H9 (cell line): ENCODE measurements around the gene GPX5. TPM values are rescaled to one million over a fixed set of nuclear protein-coding genes. Genes with fewer than 3 reads are reported as not detected.

Source experiments
- DNase-seq: peaks from one replicate; pipeline ENCODE4 v3.0.0-alpha.2; 2017
- H2AFZ ChIP-seq: one replicate; pipeline ENCODE4 v1.6.1; 2013; ENCODE audit warnings: mild to moderate bottlenecking, low read length, control low read depth, moderate library complexity
- H2AK5ac ChIP-seq: 2 replicates; pipeline ENCODE4 v1.6.1; 2013; ENCODE audit warnings: low read length, control low read depth, mixed read lengths; ENCODE audit not compliant: insufficient read length
- H2BK120ac ChIP-seq: one replicate; pipeline ENCODE4 v1.6.1; 2013; ENCODE audit warnings: low read depth, mild to moderate bottlenecking, low read length, control low read depth, inconsistent platforms; ENCODE audit not compliant: poor library complexity, severe bottlenecking
- H2BK12ac ChIP-seq: 2 replicates; pipeline ENCODE4 v1.6.1; 2013; ENCODE audit warnings: low read length, control low read depth, mixed read lengths, low read depth; ENCODE audit not compliant: insufficient read length
- H2BK15ac ChIP-seq: 2 replicates; pipeline ENCODE4 v1.6.1; 2013; ENCODE audit warnings: low read depth, low read length, control low read depth
- H2BK20ac ChIP-seq: one replicate; pipeline ENCODE4 v1.6.1; 2013; ENCODE audit warnings: low read depth, mild to moderate bottlenecking, low read length, control low read depth, inconsistent platforms; ENCODE audit not compliant: poor library complexity, severe bottlenecking
- H2BK5ac ChIP-seq: 2 replicates; pipeline ENCODE4 v1.6.1; 2013; ENCODE audit warnings: low read length, control low read depth, mixed read lengths; ENCODE audit not compliant: insufficient read length
- H3K14ac ChIP-seq: 2 replicates; pipeline ENCODE4 v1.6.1; 2013; ENCODE audit warnings: low read length, control low read depth; ENCODE audit not compliant: insufficient read depth
- H3K18ac ChIP-seq: 2 replicates; pipeline ENCODE4 v1.6.1; 2013; ENCODE audit warnings: low read depth, mild to moderate bottlenecking, mixed read lengths, low read length, control low read depth; ENCODE audit not compliant: insufficient read length
- H3K23ac ChIP-seq: 2 replicates; pipeline ENCODE4 v1.6.1; 2013; ENCODE audit warnings: low read length, control low read depth, mixed read lengths, low read depth; ENCODE audit not compliant: insufficient read length
- H3K23me2 ChIP-seq: 2 replicates; pipeline ENCODE4 v1.6.1; 2013; ENCODE audit warnings: low read depth, mild to moderate bottlenecking, mixed read lengths, low read length, control low read depth; ENCODE audit not compliant: insufficient read length, poor library complexity, severe bottlenecking
- H3K27ac ChIP-seq: 2 replicates; pipeline ENCODE4 v1.5.1; 2013; ENCODE audit warnings: low read length, control low read depth, mixed read lengths, low read depth; ENCODE audit not compliant: insufficient read length
- H3K27me3 ChIP-seq: 2 replicates; pipeline ENCODE4 v1.6.1; 2013; ENCODE audit warnings: low read length, control low read depth, inconsistent platforms; ENCODE audit not compliant: insufficient read depth
- H3K4ac ChIP-seq: 2 replicates; pipeline ENCODE4 v1.6.1; 2013; ENCODE audit warnings: low read depth, mild to moderate bottlenecking, control low read depth, inconsistent platforms, low read length, moderate library complexity
- H3K4me1 ChIP-seq: 2 replicates; pipeline ENCODE4 v1.6.1; 2013; ENCODE audit warnings: low read length, control low read depth, inconsistent platforms; ENCODE audit not compliant: insufficient read depth
- H3K4me2 ChIP-seq: 2 replicates; pipeline ENCODE4 v1.6.1; 2013; ENCODE audit warnings: low read length, control low read depth, mixed read lengths; ENCODE audit not compliant: insufficient read length, insufficient read depth
- H3K56ac ChIP-seq: 2 replicates; pipeline ENCODE4 v1.6.1; 2013; ENCODE audit warnings: low read depth, mild to moderate bottlenecking, mixed read lengths, low read length, control low read depth; ENCODE audit not compliant: insufficient read length
- H3K79me1 ChIP-seq: 2 replicates; pipeline ENCODE4 v1.6.1; 2013; ENCODE audit warnings: low read depth, mild to moderate bottlenecking, moderate library complexity, low read length, control low read depth, inconsistent platforms; ENCODE audit not compliant: insufficient read depth, poor library complexity, severe bottlenecking
- H3K79me2 ChIP-seq: 2 replicates; pipeline ENCODE4 v1.6.1; 2013; ENCODE audit warnings: low read length, control low read depth, inconsistent platforms; ENCODE audit not compliant: insufficient read depth
- H3K9ac ChIP-seq: 2 replicates; pipeline ENCODE4 v1.6.1; 2013; ENCODE audit warnings: low read length, control low read depth, mixed read lengths; ENCODE audit not compliant: insufficient read length; ENCODE audit errors: extremely low read depth
- H3K9me3 ChIP-seq: one replicate; pipeline ENCODE4 v1.6.1; 2013; ENCODE audit warnings: low read depth, low read length, inconsistent platforms; ENCODE audit not compliant: control insufficient read depth
- H3T11ph ChIP-seq: one replicate; pipeline ENCODE4 v1.6.1; 2013; ENCODE audit warnings: mild to moderate bottlenecking, low read length, control low read depth, inconsistent platforms
- H4K20me1 ChIP-seq: one replicate; pipeline ENCODE4 v1.6.1; 2013; ENCODE audit not compliant: control insufficient read depth, insufficient read length, insufficient read depth
- H4K5ac ChIP-seq: 2 replicates; pipeline ENCODE4 v1.6.1; 2013; ENCODE audit warnings: low read depth, mild to moderate bottlenecking, mixed read lengths, low read length, control low read depth; ENCODE audit not compliant: insufficient read length
- H4K8ac ChIP-seq: replicated peaks from 2 replicates; pipeline ENCODE4 v1.6.1; 2013; ENCODE audit warnings: low read length, control low read depth, mixed read lengths, low read depth; ENCODE audit not compliant: insufficient read length
- H4K91ac ChIP-seq: 2 replicates; pipeline ENCODE4 v1.6.1; 2013; ENCODE audit warnings: low read depth, mild to moderate bottlenecking, moderate library complexity, mixed read lengths, low read length, control low read depth; ENCODE audit not compliant: insufficient read length
- H3K27ac Mint-ChIP-seq, 3 experiments: 2 replicates in 2 of 3; 3 replicates in 1 of 3; pipeline ENCODE4 v1.8.0; 2020 to 2021; ENCODE audit warnings: mixed read lengths in 3 of 3, mild to moderate bottlenecking in 1 of 3, moderate library complexity in 1 of 3
- H3K27me3 Mint-ChIP-seq: 2 replicates; pipeline ENCODE4 v1.8.0; 2021; ENCODE audit warnings: low read depth, mild to moderate bottlenecking, moderate library complexity, mixed read lengths
- H3K36me3 Mint-ChIP-seq, 3 experiments: 2 replicates in 2 of 3; 3 replicates in 1 of 3; pipeline ENCODE4 v1.8.0; 2020 to 2021; ENCODE audit warnings: low read depth in 3 of 3, mixed read lengths in 3 of 3; ENCODE audit not compliant: insufficient read depth in 1 of 3
- H3K4me1 Mint-ChIP-seq, 2 experiments: 2 replicates each; pipeline ENCODE4 v1.8.0; 2020; ENCODE audit warnings: mixed read lengths in 2 of 2
- H3K4me3 Mint-ChIP-seq, 2 experiments: 2 replicates in 1 of 2; 3 replicates in 1 of 2; pipeline ENCODE4 v1.8.0; 2020 to 2021; ENCODE audit warnings: mild to moderate bottlenecking in 2 of 2, mixed read lengths in 2 of 2, moderate library complexity in 1 of 2
- H3K9me3 Mint-ChIP-seq, 2 experiments: 2 replicates in 1 of 2; 3 replicates in 1 of 2; pipeline ENCODE4 v1.8.0; 2020; ENCODE audit warnings: mild to moderate bottlenecking in 2 of 2, mixed read lengths in 2 of 2, moderate library complexity in 1 of 2
- CTCF ChIP-seq: fragments of 200-600 bp; sonication (generic); conservative IDR thresholded peaks from 3 replicates; pipeline ENCODE4 v1.8.0; 2021; ENCODE audit warnings: antibody characterized with exemption, mild to moderate bottlenecking
- WGBS: extraction: QIAGEN DNeasy Blood & Tissue Kit; methylation state at CpG from one replicate; pipeline ENCODE4 v1.1.7; 2013; ENCODE audit warnings: missing lambda C conversion rate, low lambda C conversion rate, mixed read lengths; ENCODE audit not compliant: insufficient read length; ENCODE audit errors: extremely low coverage; 5-methylcytosine and 5-hydroxymethylcytosine counted together
- total RNA-seq: library from RNA; stranded (reverse); gene quantifications from 2 replicates; pipeline ENCODE4 v1.2.1, GENCODE V29; 2021

Gene GPX5
- total RNA-seq, 1 experiment from 2014 or later, result not detected

DNA sequence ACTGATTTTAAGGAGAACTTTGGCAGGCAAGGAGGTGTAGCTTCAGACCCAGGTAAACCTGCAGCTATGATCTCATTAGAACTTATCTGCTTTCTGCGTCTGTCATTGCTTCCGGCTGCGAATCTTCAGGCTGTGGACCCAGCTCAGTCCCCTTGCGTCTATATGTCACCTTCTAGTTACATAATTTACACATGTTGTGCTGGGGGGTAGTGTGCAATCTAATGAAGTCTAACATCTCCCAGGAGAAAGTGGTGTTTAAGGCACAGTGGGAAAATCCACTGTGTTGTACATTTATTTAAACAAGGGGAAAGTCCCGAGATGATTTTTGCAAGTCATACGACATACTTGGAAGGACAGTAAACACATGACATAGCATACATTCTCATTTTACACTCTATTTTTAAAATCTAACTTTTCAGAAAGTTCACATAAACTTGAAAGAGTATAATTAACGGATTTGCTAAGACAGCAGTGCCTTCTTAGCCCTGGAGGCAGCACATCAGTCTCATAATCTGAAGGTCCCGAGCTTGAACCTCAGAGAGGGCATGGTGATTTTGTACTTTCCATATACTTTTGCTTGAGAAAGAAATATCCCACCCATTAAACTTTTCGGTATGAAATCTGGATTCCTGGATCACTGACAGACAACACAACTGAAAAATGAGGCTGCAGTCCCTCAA, 45.3 kb upstream of the GPX5 start:
- H3K9me3 Mint-ChIP-seq, result peaks cover 0 to 2% of the 10 kb centered on the region in 2 experiments; a peak in 1 of 5 replicates
- no peak for DNase-seq
- WGBS, result no CpG with 5 or more reads among the region's 9 CpGs
- no peaks in the 10 kb centered on the region for H3K36me3 Mint-ChIP-seq
- no peak overlapping the region for H3K9ac ChIP-seq
- no peak for TF ChIP-seq CTCF
- H3K4me1 Mint-ChIP-seq, result peaks cover 0 to 2% of the 10 kb centered on the region in 2 experiments; a peak in 2 of 4 replicates
- no peak overlapping the region for H3K4me2 ChIP-seq
- H3K4ac ChIP-seq, result no peak overlapping the region
- no peaks in the 10 kb centered on the region for H3K4me1 ChIP-seq
- no peak overlapping the region for H2BK5ac ChIP-seq
- H4K8ac ChIP-seq, result no peak overlapping the region
- peaks cover 26% of the 10 kb centered on the region for H3K27me3 Mint-ChIP-seq
- no peak overlapping the region for H3K14ac ChIP-seq
- H2BK15ac ChIP-seq, result no peak overlapping the region
- no peak overlapping the region for H3K18ac ChIP-seq
- H2AFZ ChIP-seq, result no peak overlapping the region
- H3K23me2 ChIP-seq, result no peaks in the 10 kb centered on the region
- no peaks in the 10 kb centered on the region for H3K9me3 ChIP-seq
- H3K79me2 ChIP-seq, result no peaks in the 10 kb centered on the region
- no peak overlapping the region for H3K27ac Mint-ChIP-seq
- no peak overlapping the region for H2BK20ac ChIP-seq
- no peak overlapping the region for H3K27ac ChIP-seq
- no peak overlapping the region for H3K56ac ChIP-seq
- no peaks in the 10 kb centered on the region for H3K79me1 ChIP-seq
- H2BK12ac ChIP-seq, result no peak overlapping the region
- no peak overlapping the region for H3K23ac ChIP-seq
- H4K20me1 ChIP-seq, result no peaks in the 10 kb centered on the region
- no peak overlapping the region for H4K91ac ChIP-seq
- H3K27me3 ChIP-seq, result no peaks in the 10 kb centered on the region
- H2BK120ac ChIP-seq, result no peak overlapping the region
- H3K4me3 Mint-ChIP-seq, result no peak overlapping the region
- H4K5ac ChIP-seq, result no peak overlapping the region
- H3T11ph ChIP-seq, result no peak overlapping the region
- no peak overlapping the region for H2AK5ac ChIP-seq
